Mononuclear cell (primary cell): ENCODE measurements around the gene ENPP3. TPM values are rescaled to one million over a fixed set of nuclear protein-coding genes. Genes with fewer than 3 reads are reported as not detected.

Experiments used
- H3K27me3 ChIP-seq: 2 replicates; pipeline ENCODE4 v1.6.0; 2011; ENCODE audit warnings: low read length, control low read depth; ENCODE audit not compliant: insufficient read depth
- H3K4me1 ChIP-seq: 2 replicates; pipeline ENCODE4 v1.5.1; 2011; ENCODE audit warnings: mild to moderate bottlenecking, low read length, control low read depth; ENCODE audit not compliant: insufficient read depth
- H3K4me3 ChIP-seq: 2 replicates; pipeline ENCODE4 v1.5.1; 2011; ENCODE audit warnings: mild to moderate bottlenecking, low read length, moderate library complexity
- H3K9me3 ChIP-seq: 2 replicates; pipeline ENCODE4 v1.5.1; 2011; ENCODE audit warnings: low read depth, mild to moderate bottlenecking, control low read depth, low read length
- total RNA-seq: library from RNA; depleted of rRNA; stranded (reverse); fragments of >200 nt; gene quantifications from one replicate; pipeline ENCODE4 v1.2.3, GENCODE V29; 2012

Gene ENPP3
- total RNA-seq, 1 donor = 0.73 TPM

- Histone ChIP-seq H3K4me3 (no peak overlapping the region), H3K4me1 (no peaks in the 10 kb centered on the region), H3K9me3 (no peaks in the 10 kb centered on the region), H3K27me3 (peaks cover 3% of the 10 kb centered on the region)
Measured at GRCh38 chr6:131754088-131754487, 117.0 kb downstream of the ENPP3 start.

DNA sequence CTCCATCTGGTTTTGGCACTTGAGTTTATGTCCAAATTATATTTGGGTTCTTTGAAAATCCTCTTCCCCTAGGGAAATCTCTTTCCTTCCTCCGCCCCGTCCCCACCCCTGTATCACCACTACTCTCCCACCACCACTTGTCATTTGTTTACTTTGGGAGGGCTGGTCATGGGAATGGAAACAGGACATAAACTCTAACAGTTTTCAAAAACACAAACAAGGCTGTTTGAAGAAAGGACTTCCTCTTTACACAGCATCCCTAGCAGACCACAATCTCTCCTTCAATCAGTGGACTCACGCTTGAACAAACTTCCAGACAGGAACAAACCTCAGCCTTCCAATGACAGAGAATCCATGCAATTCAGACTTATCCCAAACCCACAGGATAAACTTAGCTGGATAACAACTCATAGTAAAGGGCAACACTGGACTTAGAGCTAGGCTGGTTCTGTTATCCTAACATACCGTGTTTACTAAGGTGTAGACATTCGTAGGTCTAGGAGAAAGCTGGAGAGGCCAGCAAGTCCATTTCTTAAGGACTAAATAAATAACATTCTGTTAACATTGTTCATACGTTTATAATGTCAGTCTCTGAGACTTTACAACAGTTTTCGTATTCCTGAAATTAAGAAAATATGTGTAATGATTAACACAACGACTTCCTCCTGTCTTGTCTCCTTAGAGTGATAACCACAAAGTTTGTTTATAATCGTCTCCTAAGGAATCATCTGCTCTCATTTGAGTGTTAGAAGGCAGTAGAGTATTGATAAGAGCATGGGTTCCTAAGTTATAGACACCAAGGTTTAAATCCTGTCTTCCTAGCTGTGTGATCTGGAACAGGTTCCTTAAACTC is 117.8 kb downstream of the ENPP3 start:
- H3K27me3 ChIP-seq = peaks cover 3% of the 10 kb centered on the region
- H3K9me3 ChIP-seq = no peaks in the 10 kb centered on the region
- H3K4me3 ChIP-seq = no peak overlapping the region
- H3K4me1 ChIP-seq = no peaks in the 10 kb centered on the region

- H3K4me3 ChIP-seq = no peak overlapping the region
- no peaks in the 10 kb centered on the region for H3K4me1 ChIP-seq
- no peaks in the 10 kb centered on the region for H3K9me3 ChIP-seq
- H3K27me3 ChIP-seq = peaks cover 3% of the 10 kb centered on the region
Measured at GRCh38 chr6:131755597-131755996, 118.5 kb downstream of the ENPP3 start.

- H3K27me3 ChIP-seq = peaks cover 3% of the 10 kb centered on the region
- H3K4me1 ChIP-seq = no peaks in the 10 kb centered on the region
- no peak overlapping the region for H3K4me3 ChIP-seq
- no peaks in the 10 kb centered on the region for H3K9me3 ChIP-seq
Measured at GRCh38 chr6:131756039-131756438, 118.9 kb downstream of the ENPP3 start.

GRCh38 chr6:131758920-131759319 is 121.8 kb downstream of the ENPP3 start:
- no peak overlapping the region for H3K4me3 ChIP-seq
- no peaks in the 10 kb centered on the region for H3K4me1 ChIP-seq
- H3K9me3 ChIP-seq = no peaks in the 10 kb centered on the region
- H3K27me3 ChIP-seq = peaks cover 3% of the 10 kb centered on the region

GRCh38 chr6:131761060-131761761 is 124.1 kb downstream of the ENPP3 start:
- no peaks in the 10 kb centered on the region for H3K4me1 ChIP-seq
- H3K27me3 ChIP-seq = peaks cover 6% of the 10 kb centered on the region
- H3K9me3 ChIP-seq = no peaks in the 10 kb centered on the region
- H3K4me3 ChIP-seq = no peak overlapping the region

- peaks cover 6% of the 10 kb centered on the region for H3K27me3 ChIP-seq
- no peak overlapping the region for H3K4me3 ChIP-seq
- no peaks in the 10 kb centered on the region for H3K4me1 ChIP-seq
- no peaks in the 10 kb centered on the region for H3K9me3 ChIP-seq
Measured at GRCh38 chr6:131761762-131762067, 124.6 kb downstream of the ENPP3 start.

- Histone ChIP-seq H3K4me3 (no peak overlapping the region), H3K27me3 (peaks cover 6% of the 10 kb centered on the region), H3K4me1 (no peaks in the 10 kb centered on the region), H3K9me3 (no peaks in the 10 kb centered on the region)
Measured at GRCh38 chr6:131762984-131763383, 125.9 kb downstream of the ENPP3 start.

GRCh38 chr6:131763749-131764148 is 126.6 kb downstream of the ENPP3 start:
- H3K4me3 ChIP-seq = no peak overlapping the region
- no peaks in the 10 kb centered on the region for H3K9me3 ChIP-seq
- H3K4me1 ChIP-seq = no peaks in the 10 kb centered on the region
- H3K27me3 ChIP-seq = peaks cover 6% of the 10 kb centered on the region

- H3K9me3 ChIP-seq = no peaks in the 10 kb centered on the region
Measured at GRCh38 chr6:131764350-131764749, 127.2 kb downstream of the ENPP3 start.

DNA sequence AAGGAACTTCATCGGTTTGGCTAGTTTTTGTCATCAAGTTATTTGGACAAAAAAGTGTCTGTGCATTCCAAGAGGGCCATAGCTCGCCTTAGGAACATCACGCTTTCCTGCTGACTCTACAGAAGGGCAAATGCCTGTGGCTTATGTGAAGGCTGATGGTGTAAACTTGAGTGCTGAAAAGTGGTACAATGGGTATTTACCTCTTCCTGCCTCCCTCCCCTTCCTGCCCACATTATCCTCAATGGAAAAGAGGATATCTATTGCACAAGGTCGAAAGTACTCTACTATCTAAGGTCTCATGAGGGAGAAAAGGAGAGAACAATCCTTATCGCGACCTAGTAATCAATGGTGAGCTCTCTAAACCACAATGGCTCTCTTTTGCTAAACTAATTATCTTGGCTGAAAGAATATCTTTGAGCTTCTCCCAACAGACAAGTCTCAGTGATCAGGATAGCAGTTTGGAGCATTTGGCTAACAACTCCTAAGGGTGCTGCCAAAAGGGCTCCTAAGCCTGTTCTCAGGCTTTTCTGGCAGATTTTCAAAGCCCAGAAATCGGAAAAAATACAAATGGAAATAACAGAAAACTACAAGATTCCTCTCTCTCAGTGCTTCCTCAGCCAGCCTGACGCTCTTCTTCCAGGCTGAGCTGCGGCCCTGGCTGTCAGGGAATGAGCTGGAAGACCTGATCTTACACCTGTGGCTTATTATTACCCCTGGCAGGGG is 128.1 kb downstream of the ENPP3 start:
- H3K27me3 ChIP-seq = peaks cover 6% of the 10 kb centered on the region
- no peaks in the 10 kb centered on the region for H3K4me1 ChIP-seq
- H3K4me3 ChIP-seq = no peak overlapping the region
- H3K9me3 ChIP-seq = no peaks in the 10 kb centered on the region

More at GRCh38 chr6:131764350-131764749, 127.2 kb downstream of the ENPP3 start:
- Histone ChIP-seq H3K4me1 (no peaks in the 10 kb centered on the region), H3K4me3 (no peak overlapping the region), H3K27me3 (peaks cover 6% of the 10 kb centered on the region)

GRCh38 chr6:131765804-131766135 is 128.7 kb downstream of the ENPP3 start:
- peaks cover 6% of the 10 kb centered on the region for H3K27me3 ChIP-seq
- no peak overlapping the region for H3K4me3 ChIP-seq
- H3K4me1 ChIP-seq = no peaks in the 10 kb centered on the region
- H3K9me3 ChIP-seq = no peaks in the 10 kb centered on the region

GRCh38 chr6:131766631-131767030 is 129.5 kb downstream of the ENPP3 start:
- H3K4me1 ChIP-seq = no peaks in the 10 kb centered on the region
- H3K27me3 ChIP-seq = peaks cover 6% of the 10 kb centered on the region
- no peaks in the 10 kb centered on the region for H3K9me3 ChIP-seq
- H3K4me3 ChIP-seq = no peak overlapping the region

GRCh38 chr6:131768964-131769363 is 131.9 kb downstream of the ENPP3 start:
- Histone ChIP-seq H3K9me3 (no peaks in the 10 kb centered on the region), H3K27me3 (peaks cover 6% of the 10 kb centered on the region), H3K4me3 (no peak overlapping the region), H3K4me1 (no peaks in the 10 kb centered on the region)

- no peak overlapping the region for H3K4me3 ChIP-seq
- no peaks in the 10 kb centered on the region for H3K9me3 ChIP-seq
- no peaks in the 10 kb centered on the region for H3K4me1 ChIP-seq
- peaks cover 3% of the 10 kb centered on the region for H3K27me3 ChIP-seq
Measured at GRCh38 chr6:131769385-131770141, 132.5 kb downstream of the ENPP3 start.
